ENCODE data around the gene C9orf57. TPM values are rescaled to one million over a fixed set of nuclear protein-coding genes. Genes with fewer than 3 reads are reported as not detected.
"Not testable (repeated sequence)": the region's sequence is repeated elsewhere in the genome, so short reads cannot be mapped to it uniquely, and the experiment has no call there.

C9orf57 gene
- not detected in 2 replicates for total RNA-seq

- TF ChIP-seq CTCF (IDR thresholded peaks at IDR 0.05), result no peak
- Mint-ChIP-seq H3K4me1 (no peaks in the 10 kb centered on the region), H3K4me3 (no peak within 1 kb of the TSS), H3K27me3 (peaks cover 3% of the 10 kb centered on the region), H3K36me3 (ENCODE audit: low read depth) (no peaks in the 10 kb centered on the region), H3K9me3 (no peaks in the 10 kb centered on the region), H3K27ac (no peak within 1 kb of the TSS)
- no peak for DNase-seq
- ATAC-seq (ENCODE audit: low read depth), result no peak
- ChIA-PET CTCF (no interaction called here), POLR2A (no interaction called here)
- intact Hi-C loops (cut with micrococcal nuclease), result no loop called here
Observed at GRCh38 chr9:72060513-72060912, at the start of gene C9orf57. C9orf57 (minus strand) TSS chr9:72060613; CDS start chr9:72059331, 1,282 bp downstream.

- ChIA-PET CTCF (no interaction called here), POLR2A (no interaction called here)
- TF ChIP-seq CTCF (IDR thresholded peaks at IDR 0.05), result no peak
- Mint-ChIP-seq H3K27me3 (no peaks in the 10 kb centered on the region), H3K36me3 (ENCODE audit: low read depth) (no peaks in the 10 kb centered on the region), H3K27ac (no peak overlapping the region), H3K9me3 (peaks cover 4% of the 10 kb centered on the region), H3K4me3 (no peak overlapping the region), H3K4me1 (no peaks in the 10 kb centered on the region)
- intact Hi-C loops (cut with micrococcal nuclease), result no loop called here
- ATAC-seq (ENCODE audit: low read depth) (no peak), DNase-seq (no peak)
Observed at GRCh38 chr9:72102520-72102919, 42.1 kb upstream of the C9orf57 start.

- intact Hi-C loops (cut with micrococcal nuclease); ATAC-seq (ENCODE audit: low read depth); POLR2A ChIA-PET; H3K36me3 Mint-ChIP-seq (ENCODE audit: low read depth); H3K9me3 Mint-ChIP-seq; DNase-seq; H3K27ac Mint-ChIP-seq; H3K4me3 Mint-ChIP-seq; H3K4me1 Mint-ChIP-seq; CTCF ChIA-PET: not testable (repeated sequence)
- H3K27me3 Mint-ChIP-seq, result peaks cover 14% of the 10 kb centered on the region
Observed at GRCh38 chr9:72095520-72095919, 35.1 kb upstream of the C9orf57 start.

- no peaks in the 10 kb centered on the region for H3K4me1 Mint-ChIP-seq
- ChIA-PET CTCF (no interaction called here), POLR2A (no interaction called here)
- H3K9me3 Mint-ChIP-seq, result peaks cover under 1% of the 10 kb centered on the region
- ATAC-seq (ENCODE audit: low read depth) (no peak), DNase-seq (no peak)
- no peaks in the 10 kb centered on the region for H3K36me3 Mint-ChIP-seq (ENCODE audit: low read depth)
- H3K27me3 Mint-ChIP-seq, result peaks cover 15% of the 10 kb centered on the region
- TF ChIP-seq CTCF (IDR thresholded peaks at IDR 0.05), result no peak
- H3K4me3 Mint-ChIP-seq, result no peak overlapping the region
- H3K27ac Mint-ChIP-seq, result no peak overlapping the region
- intact Hi-C loops (cut with micrococcal nuclease), result no loop called here
Observed at GRCh38 chr9:72092820-72093219, 32.4 kb upstream of the C9orf57 start.

- intact Hi-C loops (cut with micrococcal nuclease), result no loop called here
- no peak overlapping the region for H3K4me3 Mint-ChIP-seq
- no peak for DNase-seq
- peaks cover 13% of the 10 kb centered on the region for H3K27me3 Mint-ChIP-seq
- POLR2A ChIA-PET, result no interaction called here
- no peak for ATAC-seq (ENCODE audit: low read depth)
- no peaks in the 10 kb centered on the region for H3K4me1 Mint-ChIP-seq
- H3K36me3 Mint-ChIP-seq (ENCODE audit: low read depth), result no peaks in the 10 kb centered on the region
- TF ChIP-seq CTCF (IDR thresholded peaks at IDR 0.05), result no peak
- no peak overlapping the region for H3K27ac Mint-ChIP-seq
- peaks cover 5% of the 10 kb centered on the region for H3K9me3 Mint-ChIP-seq
- CTCF ChIA-PET, result no interaction called here
Observed at GRCh38 chr9:72089451-72090130, 29.2 kb upstream of the C9orf57 start.

- CTCF ChIA-PET, result no interaction called here
- ATAC-seq (ENCODE audit: low read depth) (no peak), DNase-seq (no peak)
- peaks cover 4% of the 10 kb centered on the region for H3K27me3 Mint-ChIP-seq
- no peak overlapping the region for H3K27ac Mint-ChIP-seq
- H3K9me3 Mint-ChIP-seq, result peaks cover 5% of the 10 kb centered on the region
- H3K4me1 Mint-ChIP-seq, result no peaks in the 10 kb centered on the region
- TF ChIP-seq CTCF (IDR thresholded peaks at IDR 0.05), result no peak
- H3K4me3 Mint-ChIP-seq, result no peak overlapping the region
- intact Hi-C loops (cut with micrococcal nuclease), result no loop called here
- POLR2A ChIA-PET, result no interaction called here
- H3K36me3 Mint-ChIP-seq (ENCODE audit: low read depth), result no peaks in the 10 kb centered on the region
Observed at GRCh38 chr9:72082536-72082935, 22.1 kb upstream of the C9orf57 start.

- H3K36me3 Mint-ChIP-seq (ENCODE audit: low read depth); H3K27ac Mint-ChIP-seq; H3K27me3 Mint-ChIP-seq; DNase-seq; H3K4me3 Mint-ChIP-seq; intact Hi-C loops (cut with micrococcal nuclease); H3K4me1 Mint-ChIP-seq; POLR2A ChIA-PET; CTCF ChIA-PET; ATAC-seq (ENCODE audit: low read depth): not testable (repeated sequence)
- H3K9me3 Mint-ChIP-seq, result peaks cover 12% of the 10 kb centered on the region
Observed at GRCh38 chr9:72074666-72075065, 14.3 kb upstream of the C9orf57 start.
